NCI-H1417 (cell line): ENCODE results near the gene DAP.
A peak's percentile ranks its signal among the peaks of the same experiment; 100 is the strongest.

ENCODE experiments used
- DNase-seq, 3 experiments: peaks; one replicate each; lab custom pipeline; 2025; lab: John Stamatoyannopoulos, UW

DAP gene

DNA sequence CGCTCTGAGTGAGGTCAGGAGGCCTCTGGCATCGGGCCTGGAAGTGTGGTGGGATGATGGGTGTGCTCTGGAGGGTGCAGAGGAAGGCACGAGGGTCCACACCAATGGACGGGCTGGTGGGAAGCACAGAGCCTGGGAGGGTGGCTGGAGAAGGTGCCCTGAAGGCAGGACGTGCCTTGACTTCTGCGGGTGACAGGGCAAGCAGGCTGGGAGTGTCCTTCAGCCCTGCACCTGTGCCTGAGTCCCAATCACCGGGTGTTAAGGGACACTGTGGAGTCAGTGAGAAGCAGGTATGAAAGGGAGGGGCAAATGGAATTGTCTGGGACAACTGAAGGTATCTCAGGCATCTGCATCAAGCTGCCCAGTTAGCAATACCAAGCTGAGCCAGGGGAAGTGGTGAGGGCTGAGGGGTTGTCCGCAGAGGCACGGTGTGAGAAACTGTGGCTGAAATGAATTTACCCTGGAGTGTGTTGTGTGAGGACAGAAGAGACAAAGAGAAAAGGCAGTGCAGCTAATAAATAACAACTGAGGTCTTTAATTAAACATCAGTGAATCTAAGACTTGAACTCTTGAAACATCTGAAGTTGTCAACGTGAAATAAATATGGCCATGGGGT is 50.4 kb downstream of the DAP start:
- no peak for DNase-seq

GRCh38 chr5:10709933-10710332 is 51.1 kb downstream of the DAP start:
- no peak for DNase-seq

DNA sequence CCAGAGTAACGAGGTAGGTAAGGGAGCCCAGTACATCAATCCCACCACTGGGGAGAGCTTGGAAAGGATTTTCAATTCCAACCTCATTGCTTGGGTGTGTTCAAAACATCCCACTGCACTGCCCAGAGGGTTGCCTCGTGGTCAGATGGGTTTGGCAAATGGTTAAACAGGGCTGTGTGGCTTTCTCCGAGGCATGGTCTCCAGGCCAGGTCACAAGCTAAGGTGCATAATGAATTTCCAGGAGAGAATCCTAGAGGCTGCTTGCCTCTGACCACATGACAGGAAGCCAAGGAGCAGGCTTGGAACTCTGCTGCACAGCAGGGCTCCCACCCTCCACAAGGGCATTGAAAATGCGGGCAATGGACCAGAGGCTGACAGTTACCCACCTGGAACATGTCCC is 51.6 kb downstream of the DAP start:
- no peak for DNase-seq

DNA sequence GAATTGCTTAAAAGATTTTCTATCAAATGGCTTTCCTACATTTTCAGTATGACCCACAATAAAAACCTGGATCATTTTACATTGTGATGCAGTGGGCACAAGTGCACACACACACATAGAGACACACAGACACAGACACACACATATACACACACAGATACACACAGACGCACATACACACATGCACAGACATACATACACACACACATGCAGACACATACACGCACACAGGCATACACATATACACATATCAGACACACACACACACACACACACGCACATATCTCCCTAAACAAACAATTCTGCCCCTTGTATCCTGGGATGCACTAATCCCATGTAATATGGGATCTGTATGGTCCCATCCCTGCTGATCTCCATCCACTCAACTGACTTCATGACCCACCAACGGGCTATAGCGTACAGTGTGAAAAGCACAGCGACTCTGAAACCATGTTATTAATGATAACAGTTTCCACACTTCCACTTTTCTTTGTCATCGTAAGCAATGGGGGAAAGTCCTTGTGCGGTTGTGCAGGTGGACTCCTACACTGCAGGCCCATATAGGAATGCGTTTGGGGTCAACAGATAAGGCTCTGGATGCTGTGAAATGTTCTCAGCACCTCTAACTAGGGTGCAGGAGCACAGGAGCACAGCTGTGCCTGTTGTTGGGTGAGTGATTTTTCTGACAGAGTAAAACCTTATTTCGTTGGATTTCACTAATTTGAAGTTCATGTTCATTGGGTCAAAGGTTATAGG is 52.7 kb downstream of the DAP start:
- no peak for DNase-seq

DNA sequence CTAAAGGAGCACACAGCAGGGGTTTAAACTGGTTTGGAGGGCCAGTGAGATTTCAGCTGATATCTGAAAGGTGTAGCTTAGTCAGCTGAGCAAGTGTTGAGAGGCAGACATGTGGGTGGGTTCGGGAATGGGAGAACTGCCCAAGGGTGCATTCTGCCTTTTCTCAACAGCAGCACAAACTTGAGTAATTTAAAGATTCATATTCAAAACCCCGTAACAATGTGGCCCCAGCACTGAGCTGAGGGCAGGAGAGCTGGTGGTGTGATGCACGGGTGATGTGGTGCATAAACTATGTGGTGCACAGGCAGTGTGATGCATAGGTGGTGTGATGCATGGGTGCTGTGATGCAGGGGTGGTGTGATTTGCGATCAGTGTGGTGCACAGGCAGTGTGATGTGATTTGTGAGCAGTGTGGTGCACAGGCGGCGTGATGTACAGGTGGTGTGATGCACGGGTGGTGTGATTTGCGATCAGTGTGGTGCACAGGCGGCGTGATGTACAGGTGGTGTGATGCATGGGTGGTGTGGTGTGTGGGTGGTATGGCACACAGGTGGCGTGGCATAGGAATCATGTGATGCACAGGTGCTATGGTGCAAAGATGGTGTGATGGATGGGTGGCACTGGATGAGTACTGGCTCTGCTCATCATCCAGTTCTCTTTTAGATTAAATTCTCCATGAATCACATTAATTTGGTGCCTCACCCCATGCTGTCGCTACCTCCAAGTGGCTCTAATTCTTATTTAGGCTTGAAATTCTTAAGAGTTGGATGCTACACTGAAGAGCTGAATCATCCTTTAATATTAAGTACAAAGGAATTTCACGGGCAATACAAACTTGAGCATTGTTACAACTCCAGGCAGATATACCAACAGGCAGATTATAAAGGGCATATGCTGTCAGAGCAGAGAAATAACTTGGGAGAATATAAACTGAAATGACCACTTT is 53.6 kb downstream of the DAP start:
- no peak for DNase-seq

- DNase-seq, result no peak
Observed at GRCh38 chr5:10706326-10706725, 54.7 kb downstream of the DAP start.

- DNase-seq, result no peak
Observed at GRCh38 chr5:10705747-10706146, 55.3 kb downstream of the DAP start.

DNA sequence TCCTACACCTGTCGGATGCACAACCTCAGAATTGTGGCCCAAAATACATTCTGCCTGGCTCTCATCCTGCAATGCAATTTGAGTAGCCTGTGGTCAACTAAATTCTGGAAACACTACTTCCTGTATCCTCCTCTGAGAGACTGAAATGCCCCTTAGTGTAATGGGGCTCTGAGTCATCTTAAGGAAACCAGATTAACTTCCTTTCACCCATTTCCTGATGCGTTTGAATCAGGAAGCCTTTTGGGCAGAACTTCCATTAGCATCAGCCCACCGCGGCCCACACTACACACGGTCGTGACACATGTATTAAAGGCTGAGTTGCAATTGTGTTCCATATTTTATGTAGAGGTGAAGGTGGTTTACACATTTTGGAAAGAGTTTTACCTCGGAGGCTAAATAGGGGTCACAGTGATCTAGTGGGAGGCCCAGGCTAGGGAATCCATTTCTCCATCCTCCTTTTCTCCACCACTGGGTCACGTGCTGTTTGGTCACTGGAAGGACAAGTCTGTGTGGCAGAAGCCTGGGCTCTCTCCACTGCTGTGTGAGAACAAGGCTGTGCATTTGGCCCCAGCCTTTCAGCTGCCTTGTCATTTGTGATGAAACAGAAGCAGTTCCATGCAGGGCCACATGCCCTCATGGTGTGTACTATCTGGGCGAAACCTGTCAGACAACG is 55.9 kb downstream of the DAP start:
- no peak for DNase-seq

- DNase-seq, result no peak
Observed at GRCh38 chr5:10703676-10704075, 57.4 kb downstream of the DAP start.

DNA sequence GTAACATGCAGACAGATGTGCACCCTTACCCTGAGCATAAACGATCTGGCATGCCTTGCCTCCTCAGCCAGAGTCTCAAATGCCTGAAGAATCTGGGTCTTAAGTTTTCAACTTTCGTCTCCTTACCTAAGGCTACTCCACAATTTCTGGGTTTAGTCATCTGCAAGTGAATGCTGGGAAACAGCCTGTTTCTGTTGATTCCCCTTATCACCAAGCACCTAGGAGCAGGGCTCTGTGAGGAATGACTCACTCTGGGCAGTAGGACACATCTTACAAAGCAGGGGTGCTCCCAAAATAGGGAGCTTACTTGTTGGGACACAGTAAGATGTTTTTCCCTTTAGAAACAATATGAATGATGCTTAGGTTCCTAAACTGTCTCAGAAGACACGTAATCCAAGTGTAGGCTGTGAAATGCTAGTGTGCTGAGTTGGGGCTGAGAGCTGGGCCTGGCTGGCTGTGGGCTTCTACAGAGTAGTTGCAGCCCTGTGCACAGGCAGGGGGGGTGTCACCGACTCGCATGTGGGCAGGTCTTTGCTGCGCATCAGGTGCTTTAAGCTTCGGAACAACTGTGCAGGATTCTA is 58.0 kb downstream of the DAP start:
- DNase-seq, result no peak

- no peak for DNase-seq
Observed at GRCh38 chr5:10702040-10702629, 58.9 kb downstream of the DAP start.

- peak; percentile 27 to 54 (median 29) for DNase-seq
Observed at GRCh38 chr5:10701567-10702039, 59.4 kb downstream of the DAP start.

GRCh38 chr5:10700516-10700915 is 60.5 kb downstream of the DAP start:
- no peak for DNase-seq

- no peak for DNase-seq
Observed at GRCh38 chr5:10699987-10700386, 61.0 kb downstream of the DAP start.

DNA sequence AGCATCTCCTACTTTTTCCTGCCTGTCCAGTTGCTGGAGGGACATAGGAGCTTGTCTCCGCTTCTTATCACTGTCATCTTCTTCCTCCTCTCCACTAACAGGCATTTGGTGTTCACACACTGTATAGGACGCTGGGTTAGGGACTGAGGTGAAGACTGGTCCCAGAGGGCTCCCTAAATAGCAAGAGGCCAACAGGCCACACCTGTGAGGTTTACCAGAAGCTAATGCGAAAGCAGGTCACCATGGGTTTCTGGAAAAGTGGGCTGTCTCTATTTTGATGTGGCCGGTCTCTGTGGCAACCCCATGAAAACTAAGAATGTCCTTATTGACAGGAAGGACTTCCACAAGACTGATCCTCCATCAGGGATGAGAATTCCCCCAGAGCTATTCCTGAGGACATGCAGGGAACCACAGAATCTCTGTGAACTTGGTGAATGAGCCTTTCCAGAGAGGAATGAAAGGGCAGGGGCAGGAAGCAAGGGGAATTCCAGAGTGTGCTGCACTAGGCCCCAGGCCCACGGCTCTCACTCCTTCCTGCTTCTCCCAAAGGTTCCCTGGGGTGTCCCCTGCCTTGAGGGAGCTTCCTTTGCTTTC is 61.7 kb downstream of the DAP start:
- DNase-seq, result no peak

- no peak for DNase-seq
Observed at GRCh38 chr5:10695759-10696543, 65.1 kb downstream of the DAP start.

GRCh38 chr5:10695055-10695649 is 65.9 kb downstream of the DAP start:
- peak; percentile 57 to 85 (median 64) for DNase-seq

- no peak for DNase-seq
Observed at GRCh38 chr5:10691826-10692785, 68.9 kb downstream of the DAP start.
